GM21723 (cell line): ENCODE data around the gene LRRN2.

Source experiments
- ATAC-seq: cut with Tn5 transposase; IDR thresholded peaks from one replicate; pipeline ENCODE4 v1.9.1; 2021; ENCODE audit warnings: mild to moderate bottlenecking, moderate library complexity; ENCODE audit not compliant: unreplicated experiment

Gene LRRN2

GRCh38 chr1:204605791-204606190 lies 79.7 kb downstream of the LRRN2 start:
- no peak for ATAC-seq

- ATAC-seq: no peak
These were observed 82.5 kb downstream of the LRRN2 start for GRCh38 chr1:204602871-204603542.

- no peak for ATAC-seq
These were observed 83.4 kb downstream of the LRRN2 start for GRCh38 chr1:204602111-204602579.

- no peak for ATAC-seq
These were observed 84.6 kb downstream of the LRRN2 start for GRCh38 chr1:204600968-204601367.

- no peak for ATAC-seq
These were observed 85.3 kb downstream of the LRRN2 start for GRCh38 chr1:204600203-204600602.

- no peak for ATAC-seq
These were observed 85.9 kb downstream of the LRRN2 start for GRCh38 chr1:204599596-204599995.

GRCh38 chr1:204599098-204599497 lies 86.4 kb downstream of the LRRN2 start:
- ATAC-seq: no peak

GRCh38 chr1:204598319-204598969 lies 87.1 kb downstream of the LRRN2 start:
- no peak for ATAC-seq

GRCh38 chr1:204592246-204592948 lies 93.1 kb downstream of the LRRN2 start:
- no peak for ATAC-seq

- no peak for ATAC-seq
These were observed 94.0 kb downstream of the LRRN2 start for GRCh38 chr1:204591473-204592090.

GRCh38 chr1:204589409-204590038 lies 96.0 kb downstream of the LRRN2 start:
- no peak for ATAC-seq

- ATAC-seq: no peak
These were observed 96.7 kb downstream of the LRRN2 start for GRCh38 chr1:204588826-204589225.

- no peak for ATAC-seq
These were observed 97.9 kb downstream of the LRRN2 start for GRCh38 chr1:204587621-204588020.

GRCh38 chr1:204584699-204585372 lies 100.7 kb downstream of the LRRN2 start:
- no peak for ATAC-seq

GRCh38 chr1:204583909-204584632 lies 101.5 kb downstream of the LRRN2 start:
- ATAC-seq: no peak

GRCh38 chr1:204581759-204582158 lies 103.8 kb downstream of the LRRN2 start:
- no peak for ATAC-seq

GRCh38 chr1:204580862-204581261 lies 104.7 kb downstream of the LRRN2 start:
- ATAC-seq: no peak

- no peak for ATAC-seq
These were observed 105.9 kb downstream of the LRRN2 start for GRCh38 chr1:204579681-204580080.

GRCh38 chr1:204578867-204579664 lies 106.5 kb downstream of the LRRN2 start:
- peak; percentile 75 for ATAC-seq
